ENCODE data around the gene FANCG.

Gene FANCG

DNA sequence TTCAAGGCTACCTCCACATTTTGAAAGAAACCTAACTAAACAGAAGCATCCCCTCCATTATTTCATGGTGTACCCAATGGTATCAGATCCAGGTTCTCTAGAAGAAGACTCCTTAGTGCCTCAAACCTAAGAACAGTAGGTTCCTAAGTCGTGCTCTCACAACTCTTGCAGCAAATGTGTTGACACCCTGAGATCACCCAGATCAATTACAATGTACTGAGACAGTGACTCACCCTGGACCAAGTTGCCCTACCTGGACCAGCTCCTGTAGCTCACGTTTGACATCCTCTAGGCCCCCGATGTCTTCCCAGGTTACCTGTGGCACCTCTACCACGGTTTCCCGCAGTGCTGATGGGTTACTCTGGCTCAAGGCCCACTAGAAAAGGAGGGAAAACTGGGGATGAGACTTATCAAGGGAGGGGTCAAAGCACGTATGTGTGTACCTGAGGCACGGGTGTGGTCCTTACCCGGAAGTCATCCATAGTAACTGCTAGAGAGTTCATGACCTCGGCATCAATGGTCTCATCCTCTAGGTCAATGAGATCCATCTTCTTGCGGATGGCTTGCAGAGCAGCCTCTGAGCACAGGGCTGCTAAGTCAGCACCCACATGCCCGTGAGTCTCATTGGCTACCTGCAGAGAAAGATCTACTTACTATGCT, 19.1 kb downstream of the FANCG start:
- DNase-seq (ENCODE audit: low read depth) = no peak

DNA sequence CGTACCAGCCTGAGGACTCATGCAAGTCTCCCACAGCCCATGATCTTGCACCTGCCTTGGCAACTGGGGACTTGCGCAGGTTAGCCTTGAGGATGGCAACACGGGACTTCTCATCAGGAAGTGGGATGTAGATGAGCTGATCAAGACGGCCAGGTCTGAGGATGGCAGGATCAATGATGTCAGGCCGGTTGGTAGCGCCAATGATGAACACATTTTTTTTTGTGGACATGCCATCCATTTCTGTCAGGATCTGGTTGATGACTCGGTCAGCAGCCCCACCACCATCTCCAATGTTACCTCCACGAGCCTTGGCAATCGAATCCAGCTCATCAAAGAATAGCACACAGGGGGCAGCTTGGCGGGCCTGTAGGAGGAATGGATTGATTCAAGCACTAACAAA, 20.3 kb downstream of the FANCG start:
- DNase-seq (ENCODE audit: low read depth) = no peak

DNA sequence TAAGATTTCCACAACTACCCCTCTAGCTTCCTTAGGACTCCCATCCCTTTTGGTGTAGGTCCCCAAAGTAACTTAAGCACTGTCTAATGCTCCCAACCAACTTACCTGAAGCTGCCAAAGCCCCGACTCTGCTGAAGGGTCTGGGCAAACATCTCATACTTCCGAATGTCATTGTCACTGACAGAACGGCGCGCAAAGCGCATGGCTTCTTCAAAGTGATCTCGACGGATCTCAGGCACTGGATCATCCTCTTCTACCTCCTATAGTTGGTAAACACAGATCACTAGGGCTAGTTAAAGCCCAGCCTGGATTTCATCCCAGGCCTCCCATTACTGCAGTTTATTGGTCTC, 22.5 kb downstream of the FANCG start:
- no peak for DNase-seq (ENCODE audit: low read depth)

DNA sequence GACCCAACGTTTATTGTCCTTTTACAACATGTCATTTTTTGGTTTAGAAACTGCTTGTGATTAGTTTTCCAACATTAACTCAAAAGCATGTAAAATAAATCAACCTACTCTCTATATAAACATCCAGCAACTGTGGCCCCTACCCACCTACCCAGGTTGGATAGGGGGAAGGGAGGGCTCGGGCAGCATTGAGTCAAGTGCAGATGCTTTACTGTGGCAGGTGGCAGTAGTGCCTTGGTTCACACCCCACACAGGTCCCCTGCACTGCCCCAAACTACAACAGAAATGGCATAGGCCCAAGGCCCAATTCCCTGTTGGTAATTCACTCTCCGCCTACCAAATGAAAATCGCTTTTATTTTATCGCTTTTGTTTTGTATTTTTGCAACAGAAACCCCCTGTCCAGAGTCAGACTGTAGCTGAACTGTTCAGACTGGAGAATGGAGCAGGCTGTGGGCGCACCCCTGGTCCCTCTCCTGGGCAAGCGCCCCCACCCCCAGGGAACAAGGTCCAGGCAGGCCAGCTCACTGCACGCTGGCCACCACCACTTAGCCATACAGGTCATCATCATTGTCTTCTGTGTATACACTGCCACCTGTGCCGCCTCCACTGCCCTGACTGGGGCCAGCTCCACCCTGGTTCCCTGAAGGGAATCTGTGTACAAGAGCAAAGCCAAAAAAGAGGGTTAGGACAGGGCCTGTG, 23.0 kb downstream of the FANCG start:
- DNase-seq (ENCODE audit: low read depth) = no peak

DNA sequence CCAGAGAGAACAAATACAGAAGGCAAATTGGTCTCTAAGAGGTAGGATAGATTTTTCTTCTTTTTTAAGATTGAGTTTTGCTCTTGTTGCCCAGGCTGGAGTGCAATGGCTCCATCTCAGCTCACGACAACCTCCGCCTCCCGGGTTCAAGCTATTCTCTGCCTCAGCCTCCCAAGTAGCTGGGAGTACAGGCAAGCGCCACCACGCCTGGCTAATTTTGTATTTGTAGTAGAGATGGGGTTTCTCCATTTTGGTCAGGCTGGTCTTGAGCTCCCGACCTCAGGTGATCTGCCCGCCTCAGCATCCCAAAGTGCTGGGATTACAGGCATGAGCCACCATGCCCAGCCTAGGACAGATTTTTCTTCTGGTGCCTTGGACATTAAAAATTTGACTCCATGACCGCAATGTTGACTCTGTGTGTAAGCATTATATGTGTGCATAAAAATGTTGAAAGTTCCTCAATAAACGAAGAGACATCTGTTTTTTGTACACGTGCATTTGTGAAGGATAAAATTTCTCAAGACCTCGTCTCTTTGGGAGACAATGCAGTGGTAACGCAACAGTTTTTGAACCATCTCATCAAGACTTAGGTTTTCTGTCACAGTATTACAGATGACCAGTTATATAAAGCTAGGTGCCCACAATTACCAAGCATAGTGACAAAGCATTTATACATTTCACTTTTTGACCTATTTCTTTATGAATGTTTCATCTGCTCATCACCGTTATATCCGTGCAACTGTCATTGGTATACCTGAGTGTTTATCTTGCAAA, 24.7 kb downstream of the FANCG start:
- no peak for DNase-seq (ENCODE audit: low read depth)

DNA sequence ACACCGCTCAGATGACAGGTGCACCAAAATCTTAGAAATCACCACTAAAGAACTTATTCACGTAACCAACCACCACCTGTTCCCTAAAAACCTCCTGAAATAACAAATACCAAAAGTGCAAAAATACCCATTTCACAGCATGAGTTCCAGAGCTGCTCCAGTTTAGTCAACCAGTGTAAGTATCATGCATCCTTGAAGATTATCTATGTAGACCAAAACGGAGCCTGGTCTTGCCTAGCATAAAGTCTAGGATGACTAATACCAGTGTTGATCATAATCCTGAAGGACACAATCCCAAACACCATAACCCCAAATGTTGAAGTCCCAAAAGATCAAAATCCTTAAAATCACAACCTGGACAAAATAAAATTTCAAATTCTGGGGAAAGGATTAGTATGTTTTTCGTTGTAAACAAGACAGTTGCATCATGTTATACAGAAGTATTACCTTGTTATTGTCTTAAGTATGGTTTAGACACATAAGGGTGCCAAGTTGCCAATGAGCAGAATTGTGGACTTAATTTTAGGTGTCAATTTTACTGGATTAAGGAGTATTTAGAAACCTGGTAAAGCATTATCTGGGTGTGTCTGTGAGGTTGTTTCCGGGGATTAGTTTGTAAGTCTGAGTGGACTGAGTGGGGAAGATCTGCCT, 25.4 kb downstream of the FANCG start:
- DNase-seq (ENCODE audit: low read depth) = no peak

DNA sequence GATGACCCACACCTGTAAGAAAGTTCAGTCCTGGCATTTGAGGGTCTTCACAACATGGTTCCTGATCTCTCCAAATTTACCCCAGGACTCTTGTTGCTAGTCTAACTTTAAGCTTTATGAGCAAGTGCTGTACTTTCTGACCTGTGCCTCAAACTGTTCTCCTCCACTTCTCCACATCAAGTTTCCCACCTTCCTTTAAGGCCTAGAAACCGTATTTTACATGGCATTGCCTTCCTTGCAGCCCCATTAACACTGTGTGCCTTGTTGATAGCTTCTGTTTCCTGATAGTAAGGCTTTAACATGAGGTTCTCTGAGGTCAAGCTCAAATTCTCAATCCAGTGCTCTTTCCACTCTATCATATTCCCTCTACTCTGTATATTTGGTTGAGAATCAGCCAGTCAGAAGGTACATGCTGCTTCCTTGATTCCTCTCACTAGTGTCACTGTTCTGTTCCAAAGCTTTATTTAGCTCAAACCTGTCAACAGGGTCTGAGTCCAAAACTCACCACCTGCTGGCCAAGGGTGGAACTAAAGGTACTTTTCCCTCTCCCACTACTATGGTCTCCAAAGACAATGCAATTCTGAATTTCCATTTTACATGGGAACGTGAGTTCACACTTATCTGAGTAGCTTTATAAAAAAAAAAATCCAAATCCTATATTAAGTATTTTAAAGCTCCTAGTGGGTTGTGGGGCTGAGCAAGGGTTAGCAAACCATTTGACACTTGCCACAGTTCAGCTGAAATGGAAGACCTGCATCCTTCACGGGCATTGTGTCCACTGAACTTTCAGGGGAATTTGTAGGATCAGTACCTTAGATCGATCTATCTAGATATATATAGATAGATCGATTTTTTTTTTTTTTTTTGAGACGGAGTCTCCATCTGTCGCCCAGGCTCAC, 28.4 kb downstream of the FANCG start:
- DNase-seq (ENCODE audit: low read depth) = peak; percentile 12

DNA sequence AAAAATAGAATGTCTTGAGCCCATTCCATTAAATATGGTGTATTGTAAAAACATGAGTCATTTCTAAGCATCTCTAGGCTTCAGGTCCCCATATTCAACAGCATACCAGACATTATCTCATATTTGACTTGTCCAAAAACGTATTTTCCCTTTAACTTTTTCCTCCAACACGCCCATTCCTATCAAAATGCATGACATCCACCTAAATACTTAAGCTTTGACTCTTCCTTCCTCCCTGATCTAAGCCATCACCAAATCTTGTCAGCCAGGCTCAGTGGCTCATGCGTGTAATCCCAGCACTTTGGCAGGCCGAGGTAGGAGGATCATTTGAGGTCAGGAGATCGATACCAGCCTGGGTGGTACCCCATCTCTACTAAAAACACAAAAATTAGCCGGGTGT, 31.2 kb downstream of the FANCG start:
- no peak for DNase-seq (ENCODE audit: low read depth)

DNA sequence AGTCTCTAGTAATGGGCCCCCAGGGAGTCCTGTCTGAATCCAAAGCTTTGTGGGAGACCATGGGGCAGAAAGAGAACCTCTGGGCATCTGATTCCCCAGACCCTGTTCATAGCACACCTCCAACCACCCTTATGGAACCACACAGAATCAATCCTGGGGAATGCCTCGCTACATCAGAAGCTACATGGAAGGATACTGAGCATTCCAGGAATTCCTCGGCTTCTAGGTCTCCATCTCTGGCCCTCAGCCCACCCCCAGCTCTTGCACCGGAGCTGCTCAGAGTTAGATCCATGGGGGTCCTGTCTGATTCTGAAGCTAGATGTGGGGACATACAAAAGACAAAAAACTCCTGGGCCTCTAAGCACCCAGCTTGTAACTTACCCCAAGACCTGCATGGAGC, 35.7 kb downstream of the FANCG start:
- DNase-seq (ENCODE audit: low read depth) = no peak

DNA sequence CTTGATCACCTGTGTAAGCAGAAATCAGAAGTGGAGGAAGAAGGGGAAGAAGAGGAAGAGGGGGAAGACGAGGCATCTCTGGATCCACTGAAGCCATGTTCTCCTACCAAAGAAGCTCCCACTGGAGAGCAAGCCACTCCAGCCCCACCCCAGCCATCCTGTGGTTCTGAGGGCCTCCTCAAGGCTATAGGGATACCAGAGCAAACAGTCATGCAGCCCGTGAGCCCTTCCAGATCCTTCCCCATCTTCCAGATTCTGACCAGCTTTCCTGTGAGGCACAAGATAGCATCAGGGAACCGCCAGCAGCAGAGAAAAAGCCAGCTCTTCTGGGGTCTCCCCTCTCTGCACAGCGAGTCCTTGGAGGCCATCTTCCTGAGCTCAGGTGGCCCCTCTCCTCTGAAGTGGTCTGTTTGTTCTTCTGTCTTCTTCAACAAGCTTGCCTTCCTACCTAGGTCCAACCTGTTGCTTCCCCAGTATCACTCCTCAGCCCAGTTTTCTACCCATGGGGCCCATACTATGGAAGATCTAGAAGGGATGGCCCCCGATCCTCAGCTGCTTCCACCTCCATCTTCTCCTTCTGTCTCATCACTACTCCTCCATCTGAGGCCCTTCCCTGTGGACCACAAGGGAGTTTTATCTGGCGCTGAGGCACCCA, 36.7 kb downstream of the FANCG start:
- no peak for DNase-seq (ENCODE audit: low read depth)

DNA sequence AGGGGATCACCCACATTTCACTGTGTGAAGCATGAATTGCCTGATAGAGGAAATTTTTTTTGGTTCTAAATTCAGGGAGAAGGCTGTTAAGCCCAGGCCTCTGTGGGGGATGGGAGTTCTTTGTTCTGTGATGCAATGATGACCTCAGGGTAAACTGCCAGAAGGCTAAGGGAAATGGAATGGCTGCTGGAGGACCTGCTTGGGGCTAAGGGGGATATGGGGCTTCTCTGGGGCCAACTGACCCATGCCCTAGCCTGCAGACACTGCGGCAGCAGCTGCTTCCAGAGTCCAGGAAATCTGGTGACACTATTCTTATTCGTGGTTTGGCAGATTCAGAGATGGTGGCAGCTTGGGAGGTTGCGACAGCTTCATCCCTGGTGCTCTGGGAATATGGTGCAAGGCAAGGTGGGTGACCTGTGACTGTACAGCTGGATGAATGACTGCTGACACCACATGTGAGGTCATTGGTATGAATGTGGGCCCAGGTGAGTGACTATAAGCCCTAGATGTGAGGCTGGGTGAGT, 37.6 kb downstream of the FANCG start:
- no peak for DNase-seq (ENCODE audit: low read depth)

DNA sequence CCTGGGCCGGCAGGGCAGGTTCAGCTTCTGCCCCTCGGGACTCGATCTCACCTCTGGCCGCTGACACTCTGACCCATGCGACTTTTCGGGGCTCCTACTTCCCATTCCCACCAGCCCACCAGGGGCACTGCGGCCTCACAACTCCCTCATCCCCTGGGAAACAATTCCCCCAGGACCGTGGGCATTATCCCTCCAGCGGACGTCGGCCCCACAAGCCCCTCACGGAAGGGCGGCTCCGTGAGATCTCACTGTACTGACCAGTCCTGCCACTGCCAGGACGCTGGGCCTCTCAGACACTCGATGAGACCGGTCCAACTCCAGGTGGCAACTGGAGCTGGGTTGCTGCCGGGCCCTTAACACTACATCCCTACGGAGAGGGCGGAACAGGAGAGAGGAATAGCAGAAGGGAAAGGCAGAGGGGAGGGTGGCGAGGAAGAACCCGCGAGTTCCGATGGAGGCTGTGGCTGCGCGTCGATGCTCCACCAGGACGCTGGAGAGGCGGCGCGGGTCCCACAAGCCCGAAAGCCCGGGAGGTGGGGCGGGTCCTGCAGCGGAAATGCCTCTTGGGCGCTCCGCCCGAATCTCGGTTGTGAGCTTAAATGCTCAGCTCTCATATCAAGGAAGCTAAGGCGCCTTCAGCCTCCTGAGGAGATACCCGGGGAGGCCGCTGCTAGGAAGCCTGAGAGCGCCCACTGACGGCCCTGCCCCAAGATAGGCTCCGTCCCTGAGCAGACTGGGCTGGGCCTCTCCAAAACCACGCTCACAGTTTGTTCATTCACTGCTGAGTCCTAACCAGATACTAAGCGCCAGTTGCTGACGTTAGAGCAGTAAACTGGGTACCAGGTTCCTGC, 43.7 kb downstream of the FANCG start:
- peak; percentile 43 for DNase-seq (ENCODE audit: low read depth)

DNA sequence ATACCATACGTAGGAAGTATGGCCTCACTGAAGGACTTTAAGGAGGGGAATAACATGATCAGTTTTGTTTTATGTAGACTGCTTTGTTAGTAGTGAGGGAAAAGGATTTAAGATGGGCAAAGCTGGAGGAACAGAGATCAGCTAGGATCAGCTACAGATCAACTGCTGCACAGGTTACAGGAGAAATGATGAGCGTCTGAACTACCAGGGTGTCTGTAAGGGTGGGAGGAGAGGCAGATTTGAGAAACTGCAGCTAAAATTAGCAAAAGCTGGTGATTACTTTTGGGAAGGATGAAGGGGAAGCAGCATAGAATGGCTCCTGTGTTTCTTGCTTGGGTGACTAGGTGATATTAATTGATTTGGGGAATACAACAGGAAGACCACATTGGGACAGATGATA, 46.6 kb downstream of the FANCG start:
- no peak for DNase-seq (ENCODE audit: low read depth)

DNA sequence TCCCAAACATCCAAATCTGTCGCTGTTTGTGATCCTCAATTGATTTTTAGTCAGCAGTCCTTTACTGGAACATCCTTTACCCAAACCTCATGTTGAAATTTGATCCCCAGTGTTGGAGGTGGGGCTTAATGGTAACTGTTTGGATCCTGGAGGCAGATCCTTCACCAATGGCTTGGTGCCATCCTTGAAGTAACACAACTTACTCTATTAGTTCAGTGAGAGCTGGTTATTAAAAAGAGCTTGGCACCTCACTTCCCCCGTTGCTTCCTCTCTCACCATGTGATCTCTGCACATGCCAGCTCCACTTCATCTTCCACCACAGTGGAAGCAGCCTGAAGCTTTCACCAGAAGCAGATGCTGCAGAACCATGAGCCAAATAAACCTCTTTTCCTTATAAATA, 49.9 kb downstream of the FANCG start:
- no peak for DNase-seq (ENCODE audit: low read depth)

DNA sequence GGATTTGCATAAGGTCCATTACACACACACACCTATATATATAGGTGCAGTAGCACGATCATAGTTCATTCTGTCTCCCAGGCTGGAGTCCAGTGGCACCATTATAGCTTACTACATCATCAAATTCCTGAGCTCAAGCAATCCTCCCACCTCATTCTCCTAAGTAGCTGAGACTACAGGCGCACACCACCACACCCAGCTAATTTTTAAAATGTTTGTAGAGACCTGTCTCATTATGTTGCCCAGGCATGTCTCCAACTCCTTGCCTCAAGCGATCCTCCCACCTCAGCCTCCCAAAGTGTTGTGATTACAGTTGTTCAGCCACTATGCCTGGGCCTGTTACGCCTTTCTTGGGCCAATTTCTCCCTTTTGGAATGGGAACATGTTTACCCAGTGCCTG, 50.5 kb downstream of the FANCG start:
- no peak for DNase-seq (ENCODE audit: low read depth)

DNA sequence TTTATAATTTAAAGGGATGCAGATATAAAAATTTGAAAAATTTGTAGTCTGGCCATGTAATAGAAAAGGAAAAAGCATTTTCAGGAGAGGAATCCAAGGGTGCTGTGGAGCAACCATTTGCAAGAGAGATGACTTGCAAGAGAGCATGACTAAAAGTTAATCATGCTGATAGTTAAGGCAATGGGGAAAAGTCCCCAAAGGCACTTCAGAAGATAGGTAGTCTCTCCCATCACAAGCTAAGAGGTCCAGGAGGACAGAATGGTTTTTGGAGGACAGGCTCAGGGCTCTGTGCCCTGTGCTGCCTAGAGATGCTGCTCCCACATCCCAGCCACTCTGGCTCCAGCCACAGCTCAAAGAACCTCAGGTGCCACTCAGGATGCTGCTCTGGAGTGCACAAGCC, 51.4 kb downstream of the FANCG start:
- no peak for DNase-seq (ENCODE audit: low read depth)

DNA sequence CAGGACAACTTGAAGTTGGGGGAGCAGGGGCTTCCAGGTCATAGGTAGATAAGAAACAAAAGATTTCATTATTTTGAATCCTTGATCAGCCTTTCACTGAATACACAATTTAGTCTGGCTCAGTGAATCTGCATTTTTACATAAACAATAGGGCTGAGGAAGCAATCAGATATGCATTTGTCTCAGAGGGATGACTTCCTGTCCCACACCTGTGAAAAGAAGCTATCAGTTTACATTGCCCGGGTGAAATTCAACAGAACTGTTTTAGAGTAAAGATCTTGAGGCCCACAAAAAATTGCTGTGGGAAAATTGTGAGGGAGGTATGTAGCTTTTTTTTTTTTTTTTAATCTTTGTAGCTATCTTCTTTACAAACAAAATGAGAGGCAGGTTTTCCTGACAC, 51.9 kb downstream of the FANCG start:
- DNase-seq (ENCODE audit: low read depth) = no peak

DNA sequence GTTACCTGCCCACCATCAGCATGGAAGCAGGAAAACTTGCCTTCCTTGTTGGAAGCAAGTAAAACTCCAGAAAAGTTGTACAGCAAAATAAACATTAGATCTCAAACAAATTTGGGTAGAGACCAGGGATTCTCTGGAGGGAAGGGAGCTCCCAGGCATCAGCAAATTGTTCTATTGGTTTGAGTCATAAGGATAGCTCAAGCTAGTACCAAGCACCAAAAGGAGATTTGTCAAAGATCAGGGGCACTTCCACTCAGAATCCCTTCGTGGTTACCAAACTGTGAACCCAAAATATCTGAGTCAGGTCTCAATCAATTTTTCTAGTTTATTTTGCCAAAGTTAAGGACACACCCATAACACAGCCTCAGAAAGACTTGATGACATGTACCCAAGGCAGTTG, 52.4 kb downstream of the FANCG start:
- no peak for DNase-seq (ENCODE audit: low read depth)

DNA sequence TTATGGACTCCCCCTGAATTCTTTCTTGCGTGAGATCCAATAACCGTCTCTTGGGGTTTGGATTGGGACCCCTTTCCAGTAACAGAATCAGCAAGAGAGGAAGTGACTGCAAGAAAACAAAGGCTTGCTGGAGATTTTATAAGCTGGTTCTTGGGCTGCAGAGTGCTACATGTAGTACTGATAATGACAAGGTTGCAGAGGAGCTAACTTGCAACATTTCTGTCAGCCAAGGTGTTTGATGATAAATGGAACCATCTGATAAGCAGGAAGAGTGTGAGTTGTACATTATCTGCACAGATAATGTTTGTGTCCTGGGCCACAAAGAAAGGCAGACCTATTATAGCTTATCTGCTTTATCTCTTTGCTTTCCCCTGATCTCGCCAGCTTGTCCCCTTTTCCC, 53.1 kb downstream of the FANCG start:
- no peak for DNase-seq (ENCODE audit: low read depth)

Measured in fibroblast of the conjunctiva (primary cell).